Measurements from ENCODE around the gene OSER1. TPM values are rescaled to one million over a fixed set of nuclear protein-coding genes. Genes with fewer than 3 reads are reported as not detected.
"Not testable (repeated sequence)": the region's sequence is repeated elsewhere in the genome, so short reads cannot be mapped to it uniquely, and the experiment has no call there.

Gene OSER1
- total RNA-seq, 1 donor from 2014 or later, result 11.8 TPM

DNA sequence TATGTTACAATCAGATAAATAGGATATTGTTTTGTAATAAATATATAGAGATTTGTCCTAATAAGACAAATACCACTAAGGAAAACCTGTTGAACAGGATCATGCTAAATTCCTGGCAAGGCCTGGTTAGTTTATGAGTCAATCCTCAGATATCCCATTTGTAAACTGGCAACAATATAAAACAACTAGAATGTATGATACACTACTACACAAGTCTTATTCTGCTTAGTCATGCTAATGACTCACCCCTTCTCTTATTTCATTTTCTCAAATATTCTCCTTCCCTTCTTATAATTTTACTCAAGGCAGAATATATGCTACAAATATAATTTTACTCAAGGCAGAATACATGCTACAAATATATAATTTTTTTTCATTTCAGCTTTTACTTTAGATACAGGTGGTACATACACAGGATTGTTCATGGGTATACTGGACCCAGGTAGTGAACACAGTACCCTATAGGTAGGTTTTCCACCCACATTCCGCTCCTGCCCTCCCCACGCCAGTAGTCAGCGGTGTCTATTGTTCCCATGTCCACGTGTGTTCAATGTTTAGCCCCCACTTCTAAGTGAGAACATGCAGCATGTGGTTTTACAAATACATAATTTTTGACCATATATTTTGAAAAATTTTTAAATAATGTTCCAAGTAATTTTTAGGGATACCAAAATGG lies 6.3 kb downstream of the OSER1 start:
- no peak for DNase-seq (ENCODE audit: low spot score)
- no peak for ATAC-seq

DNA sequence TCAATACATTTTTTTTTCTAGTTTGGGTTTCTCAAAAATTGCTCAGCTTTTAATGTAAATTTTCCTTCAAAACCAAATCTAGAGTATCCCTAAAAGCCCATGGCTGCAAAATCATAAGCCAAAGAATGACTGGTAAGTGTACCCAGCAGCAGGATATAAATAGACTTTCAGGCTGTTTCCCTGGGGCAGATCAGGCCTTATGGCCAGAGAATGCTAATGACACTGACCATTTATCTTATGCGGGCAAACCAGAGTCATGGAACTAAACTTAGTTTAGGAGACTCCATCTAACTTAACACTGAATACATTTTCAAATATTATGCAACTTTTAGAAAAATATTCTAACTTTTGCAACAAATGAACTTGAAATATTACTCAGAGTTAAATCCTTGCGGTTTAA lies 7.4 kb downstream of the OSER1 start:
- DNase-seq (ENCODE audit: low spot score), result no peak
- ATAC-seq, result no peak

DNA sequence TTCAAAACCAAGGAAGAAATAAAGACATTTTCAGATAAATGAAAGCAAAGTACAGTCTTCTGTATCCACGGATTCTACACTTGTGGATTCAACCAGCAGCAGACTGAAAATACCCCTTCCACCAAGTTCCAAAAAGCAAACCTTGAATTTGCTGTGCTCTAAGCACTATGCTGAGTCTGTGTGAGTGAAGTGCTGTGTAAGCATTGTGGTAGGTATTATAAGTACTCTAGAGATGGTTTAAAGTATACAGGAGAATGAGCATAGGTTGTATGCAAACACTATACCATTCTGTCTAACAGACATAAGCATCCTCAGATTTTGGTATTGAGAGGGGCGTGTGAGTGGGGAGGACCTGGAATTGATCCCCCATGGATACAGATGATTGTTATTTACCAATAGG lies 9.6 kb downstream of the OSER1 start:
- no peak for DNase-seq (ENCODE audit: low spot score)
- ATAC-seq, result no peak

DNA sequence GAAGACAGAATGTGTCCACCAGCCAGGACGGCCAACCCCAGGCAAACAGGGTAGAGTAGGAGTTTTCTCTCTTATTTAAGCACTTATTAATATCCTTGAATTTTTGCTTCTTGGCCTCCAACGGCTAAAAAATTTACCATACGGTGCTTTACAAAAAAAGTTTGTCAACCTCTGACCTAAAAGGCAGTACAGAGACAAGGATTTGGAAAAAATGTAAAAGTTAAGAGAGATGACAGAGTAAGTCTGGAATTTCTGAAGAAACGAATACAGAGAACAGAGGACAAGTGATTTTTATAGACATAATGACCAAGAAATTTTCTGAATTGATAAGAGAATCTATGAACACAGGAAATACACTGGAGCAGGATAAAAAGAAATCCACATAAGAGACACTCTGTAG lies 10.2 kb downstream of the OSER1 start:
- ATAC-seq, result no peak

DNA sequence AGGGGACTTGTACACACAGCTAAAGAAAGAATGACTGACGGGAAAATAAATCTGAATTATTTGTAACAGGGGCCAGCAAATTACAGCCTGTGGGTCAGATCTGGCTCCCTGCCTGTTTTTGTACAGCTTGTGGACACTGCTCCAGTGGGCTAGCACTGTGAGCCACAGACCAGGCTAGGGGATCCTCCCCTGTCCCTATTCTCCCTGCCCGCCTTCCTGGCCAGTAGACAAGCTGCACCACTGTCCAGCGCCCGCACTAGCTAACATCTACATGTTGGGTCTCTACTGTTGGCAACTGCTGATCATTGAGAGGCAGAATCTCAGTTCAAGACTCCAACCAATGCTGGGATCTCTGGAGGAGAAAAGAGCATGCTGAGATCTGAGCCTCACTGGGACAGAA lies 10.7 kb downstream of the OSER1 start:
- ATAC-seq, result no peak
- DNase-seq (ENCODE audit: low spot score), result no peak

More for the DNA sequence above, 10.2 kb downstream of the OSER1 start:
- no peak for DNase-seq (ENCODE audit: low spot score)

DNA sequence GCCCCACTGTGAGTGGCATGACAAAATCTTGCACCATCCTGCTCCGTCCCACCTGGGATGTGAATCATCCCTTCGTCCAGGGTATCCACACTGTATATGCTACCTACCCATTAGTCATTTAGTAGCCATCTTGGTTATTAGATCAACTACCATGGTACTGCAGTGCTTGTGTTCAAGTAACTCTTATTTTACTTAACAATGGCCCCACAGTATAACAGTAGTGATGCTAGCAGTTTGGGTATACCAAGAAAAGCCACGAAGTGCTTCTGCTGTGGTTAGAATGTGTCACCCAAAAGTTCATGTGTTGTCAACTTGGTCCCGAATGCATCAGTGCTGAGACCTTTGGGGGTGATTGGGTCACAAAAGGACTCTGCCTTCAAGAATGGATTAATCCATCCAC lies 11.7 kb downstream of the OSER1 start:
- ATAC-seq, result no peak
- no peak for DNase-seq (ENCODE audit: low spot score)

DNA sequence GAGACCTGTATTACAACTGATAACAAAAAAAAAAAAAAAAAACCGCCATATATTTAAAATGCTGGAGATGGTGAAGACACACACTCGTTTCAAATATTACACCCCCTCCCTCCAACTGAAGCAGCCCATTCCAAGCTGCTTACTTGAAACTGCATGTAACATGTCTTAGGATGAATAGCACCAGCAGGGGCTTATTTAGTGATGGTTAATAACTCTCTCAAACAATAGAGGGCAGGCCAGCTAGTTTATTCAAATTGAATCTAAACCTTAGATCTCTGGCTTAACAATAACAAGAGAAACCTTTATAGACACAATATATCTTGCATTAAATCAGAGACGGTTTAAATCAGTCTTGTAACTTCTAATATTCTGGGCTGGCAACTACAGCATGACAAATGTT lies 14.3 kb downstream of the OSER1 start:
- ATAC-seq (no peak), DNase-seq (ENCODE audit: low spot score) (no peak)

DNA sequence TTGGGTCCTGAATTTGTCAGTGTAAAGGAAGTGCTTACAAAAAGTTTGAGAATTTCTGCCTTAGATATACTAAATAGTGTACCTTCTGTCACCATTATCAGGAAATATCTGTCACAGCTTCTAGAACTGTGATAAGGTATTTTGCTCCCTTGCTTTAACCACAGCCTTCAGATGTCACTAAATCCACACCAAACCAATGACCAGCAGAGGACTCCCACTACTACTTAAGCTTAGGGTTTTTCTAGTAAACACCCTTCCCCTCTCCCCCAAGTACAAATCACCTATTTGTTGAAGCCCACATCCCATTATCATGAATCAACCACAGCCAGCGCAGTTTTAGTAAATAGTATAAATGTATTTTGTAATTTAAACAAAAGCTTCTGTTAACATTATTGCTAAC lies 15.0 kb downstream of the OSER1 start:
- DNase-seq (ENCODE audit: low spot score) (no peak), ATAC-seq (no peak)

DNA sequence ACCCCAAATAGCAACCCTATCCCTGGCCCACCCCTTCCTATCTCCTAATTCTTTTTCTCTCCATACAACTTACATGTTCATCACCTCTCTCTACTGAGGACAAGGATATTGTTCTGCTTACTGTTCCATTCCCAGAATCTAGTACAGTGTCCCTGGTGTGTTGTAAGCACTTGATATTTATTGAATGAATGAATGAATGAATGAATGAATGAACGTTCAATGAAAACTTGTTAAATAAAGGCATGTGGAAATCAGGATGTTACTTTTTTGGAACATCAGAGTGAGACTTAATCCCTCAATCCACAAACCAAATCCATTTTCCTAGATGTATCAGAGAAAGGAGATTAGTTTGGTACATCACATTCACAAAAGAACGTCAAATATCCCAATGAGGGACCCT lies 16.8 kb downstream of the OSER1 start:
- no peak for DNase-seq (ENCODE audit: low spot score)
- ATAC-seq, result no peak

DNA sequence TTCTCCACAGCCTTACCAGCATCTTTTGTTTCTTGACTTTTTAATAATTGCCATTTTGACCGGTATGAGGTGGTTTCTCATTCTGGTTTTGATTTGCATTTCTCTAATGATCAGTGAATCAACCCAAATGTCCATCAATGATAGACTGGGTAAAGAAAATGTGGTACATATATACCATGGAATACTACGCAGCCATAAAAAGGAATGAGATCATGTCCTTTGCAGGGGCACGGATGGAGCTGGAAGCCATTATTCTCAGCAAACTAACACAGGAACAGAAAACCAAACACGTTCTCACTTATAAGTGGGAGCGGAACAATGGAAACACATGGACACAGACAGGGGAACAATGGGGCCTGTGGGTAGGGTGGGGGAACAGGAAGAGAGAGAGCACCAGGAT lies 18.9 kb downstream of the OSER1 start:
- DNase-seq (ENCODE audit: low spot score); ATAC-seq: not testable (repeated sequence)

DNA sequence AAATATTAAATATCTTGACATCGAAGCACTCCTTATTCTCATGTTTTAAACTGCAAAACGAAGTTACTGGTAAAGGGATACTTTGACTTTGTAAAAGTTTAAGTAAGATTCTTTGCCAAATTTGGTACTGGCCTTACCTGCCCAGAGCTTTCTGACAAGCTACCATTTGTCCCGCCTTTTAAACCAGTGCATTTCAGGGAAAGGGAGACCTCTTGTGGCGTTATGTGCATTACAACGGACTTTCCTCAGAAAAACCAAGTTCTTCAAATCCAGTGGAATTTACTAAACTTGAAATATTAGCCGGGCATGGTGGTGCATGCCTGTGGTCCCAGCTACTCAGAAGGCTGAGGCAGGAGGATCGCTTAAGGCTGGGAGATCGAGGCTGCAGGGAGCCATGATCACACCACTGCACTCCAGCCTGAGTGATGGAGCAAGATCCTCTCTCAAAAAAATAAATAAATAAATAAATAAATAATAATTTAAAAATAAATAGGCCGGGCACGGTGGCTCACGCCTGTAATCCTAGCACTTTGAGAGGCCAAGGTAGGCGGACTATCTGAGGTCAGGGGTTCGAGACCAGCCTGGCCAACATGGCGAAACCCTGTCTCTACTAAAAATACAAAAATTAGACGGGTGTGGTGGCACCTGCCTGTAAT lies 20.2 kb downstream of the OSER1 start:
- DNase-seq (ENCODE audit: low spot score) (peak; percentile 52), ATAC-seq (peak; percentile 92)

DNA sequence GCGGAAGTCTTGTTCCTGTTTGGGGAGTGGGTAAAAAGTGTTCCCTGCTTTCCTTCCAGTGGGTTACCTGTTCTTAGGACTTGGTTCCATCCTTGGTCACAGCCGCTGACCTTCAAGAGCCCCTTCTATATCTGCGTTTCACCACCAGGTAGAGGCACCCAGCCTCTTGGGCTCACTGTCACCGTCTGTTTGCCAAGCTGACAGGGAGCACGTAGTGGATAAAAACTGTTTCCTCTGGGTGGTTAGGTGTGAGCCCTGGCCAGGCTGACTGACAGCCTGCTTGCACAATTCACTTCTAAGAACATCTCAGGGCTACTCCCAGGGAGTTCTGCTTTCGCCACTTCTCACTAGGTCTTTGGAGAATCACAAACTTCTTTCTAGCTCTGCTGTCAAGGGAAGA lies 21.8 kb downstream of the OSER1 start:
- ATAC-seq (no peak), DNase-seq (ENCODE audit: low spot score) (no peak)

DNA sequence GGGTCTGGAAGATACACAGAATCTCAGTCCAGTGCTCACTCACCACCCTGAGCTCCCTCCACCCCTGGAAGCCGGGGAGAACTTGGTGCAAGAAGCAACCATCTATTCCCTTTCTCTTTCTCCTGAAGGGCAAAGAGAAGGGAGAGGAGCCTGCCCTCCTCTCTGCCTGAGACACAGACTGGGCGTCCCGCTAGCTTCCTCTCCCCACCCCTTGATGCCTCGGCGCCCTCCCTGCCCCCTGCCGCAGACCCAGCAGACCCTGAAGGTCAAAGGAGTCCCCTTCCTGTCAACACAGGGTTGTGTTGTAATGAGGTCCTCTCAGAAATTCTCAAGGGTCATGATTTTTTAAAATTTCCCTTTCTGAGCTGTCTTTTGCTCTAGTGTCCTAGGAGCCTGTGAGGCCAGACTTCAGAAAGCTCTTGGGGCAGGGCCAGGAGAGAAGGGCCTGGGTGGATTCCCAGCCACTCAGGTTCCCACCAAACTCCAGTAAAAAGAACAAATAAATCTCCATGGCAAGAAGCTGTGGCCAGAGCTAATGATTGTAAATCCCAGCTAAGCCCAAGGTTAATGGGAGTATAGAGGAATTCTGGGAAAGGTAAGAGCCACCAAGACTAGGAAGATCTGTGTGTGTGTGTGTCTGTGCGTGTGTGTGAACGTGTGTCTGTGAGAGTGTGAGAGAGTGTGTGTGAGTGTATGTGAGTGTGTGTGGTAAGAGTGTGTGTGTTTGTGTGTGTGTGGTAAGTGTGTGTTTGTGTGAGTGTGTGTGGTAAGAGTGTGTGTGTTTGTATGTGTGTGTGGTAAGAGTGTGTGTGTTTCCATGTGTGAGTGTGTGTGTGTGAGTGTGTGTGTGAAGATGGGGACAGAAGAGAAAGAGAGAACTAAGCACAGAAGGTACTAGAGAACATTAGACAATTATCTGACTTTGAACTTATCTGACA lies 22.5 kb downstream of the OSER1 start:
- DNase-seq (ENCODE audit: low spot score) (no peak), ATAC-seq (no peak)

DNA sequence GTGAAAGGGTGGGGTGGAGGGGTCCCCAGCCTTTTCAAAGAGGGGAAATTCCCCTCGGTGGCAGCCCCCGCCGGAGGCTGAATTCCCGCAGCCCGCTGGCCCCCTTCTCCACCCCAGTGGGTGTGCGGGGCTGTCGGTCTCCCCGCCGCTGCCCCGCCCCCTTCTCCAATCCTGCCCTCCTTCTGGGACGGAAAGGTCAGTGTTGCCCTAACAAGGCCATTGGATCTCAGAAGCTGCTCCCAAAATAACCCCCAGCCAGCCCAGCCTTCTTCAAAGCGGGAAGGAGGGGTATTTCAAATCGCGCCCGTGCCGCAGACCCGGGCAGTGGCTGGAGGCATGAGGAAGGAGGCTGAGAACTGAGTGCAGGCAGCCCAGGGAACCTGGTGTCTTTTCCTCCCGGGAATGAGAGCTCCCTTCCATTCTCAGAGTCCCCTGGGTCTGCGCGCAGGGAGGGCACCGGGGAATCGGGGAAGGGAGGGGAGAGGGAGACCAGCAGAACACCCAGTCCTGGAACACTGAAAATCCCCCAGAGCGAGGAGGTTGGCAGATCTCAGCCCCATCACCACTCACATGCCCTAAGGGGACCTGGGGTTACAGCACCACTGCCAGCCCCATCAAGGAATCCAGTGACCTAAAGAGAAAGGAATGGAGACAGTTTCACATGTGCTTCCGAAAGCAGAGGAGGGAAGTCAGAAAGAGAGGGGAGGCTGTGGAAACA lies 23.4 kb downstream of the OSER1 start, which contains the start of gene JPH2:
Gene JPH2, minus strand, starts transcription at position 135 of the 718 bp plus-strand sequence. CDS start 483 bp downstream, outside the sequence.
- ATAC-seq, result no peak
- DNase-seq (ENCODE audit: low spot score), result no peak

DNA sequence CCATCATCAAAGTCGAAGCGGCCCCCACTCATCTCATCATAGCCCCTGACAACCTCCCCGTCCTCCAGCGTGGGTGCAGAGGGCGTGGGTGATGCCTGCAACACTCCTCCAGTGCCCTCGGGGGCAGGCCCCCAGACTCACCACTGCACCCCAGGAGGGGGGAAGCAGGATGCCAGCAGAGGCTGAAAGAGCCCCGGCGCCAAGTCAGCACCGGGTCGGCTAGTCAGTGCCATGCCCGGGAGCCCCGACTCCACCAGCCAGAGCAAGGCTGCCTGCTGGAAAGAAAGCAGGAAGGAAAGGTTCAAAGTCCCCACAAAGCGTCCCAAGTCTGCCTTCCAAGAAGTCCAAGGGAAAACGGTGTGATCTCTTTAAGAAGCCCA lies 23.9 kb downstream of the OSER1 start:
- no peak for ATAC-seq
- no peak for DNase-seq (ENCODE audit: low spot score)

DNA sequence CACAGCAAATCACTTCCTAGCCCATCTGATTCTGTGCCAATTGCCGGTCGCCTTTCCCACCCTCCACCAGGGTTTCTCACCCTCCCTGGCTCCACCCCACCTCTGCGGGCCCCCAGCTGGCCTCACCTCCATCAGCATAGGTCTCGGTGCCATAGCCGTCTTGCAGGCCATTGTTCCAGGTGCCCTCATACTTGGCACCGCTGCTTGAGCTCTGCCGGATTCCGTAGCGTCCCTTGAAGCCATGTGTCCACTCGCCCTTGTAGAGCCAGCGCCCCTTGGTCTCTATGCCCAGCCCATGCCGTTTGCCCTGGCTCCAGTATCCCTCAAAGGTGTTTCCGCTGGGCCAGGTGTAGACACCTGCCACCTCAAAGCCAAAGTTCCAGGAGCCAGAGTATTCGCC lies 24.4 kb downstream of the OSER1 start:
- DNase-seq (ENCODE audit: low spot score) (no peak), ATAC-seq (no peak)

DNA sequence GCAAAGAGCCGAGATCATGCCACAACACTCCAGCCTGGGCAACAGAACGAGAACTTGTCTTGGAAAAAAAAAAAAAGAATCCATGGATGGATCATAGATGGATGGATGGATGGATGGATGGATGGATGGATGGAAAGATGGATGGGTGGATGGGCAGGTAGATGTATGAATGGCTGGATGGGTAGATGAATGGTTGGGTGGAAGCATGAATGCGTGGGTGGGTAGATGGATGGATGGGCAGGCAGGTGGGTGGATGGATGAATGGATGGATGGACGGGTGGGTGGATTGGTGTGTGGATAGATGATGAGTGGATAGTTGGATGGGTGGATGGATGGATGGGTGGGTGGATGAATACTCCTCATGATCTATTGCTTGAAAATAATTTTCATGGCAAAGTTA lies 25.0 kb downstream of the OSER1 start:
- no peak for ATAC-seq
- no peak for DNase-seq (ENCODE audit: low spot score)

DNA sequence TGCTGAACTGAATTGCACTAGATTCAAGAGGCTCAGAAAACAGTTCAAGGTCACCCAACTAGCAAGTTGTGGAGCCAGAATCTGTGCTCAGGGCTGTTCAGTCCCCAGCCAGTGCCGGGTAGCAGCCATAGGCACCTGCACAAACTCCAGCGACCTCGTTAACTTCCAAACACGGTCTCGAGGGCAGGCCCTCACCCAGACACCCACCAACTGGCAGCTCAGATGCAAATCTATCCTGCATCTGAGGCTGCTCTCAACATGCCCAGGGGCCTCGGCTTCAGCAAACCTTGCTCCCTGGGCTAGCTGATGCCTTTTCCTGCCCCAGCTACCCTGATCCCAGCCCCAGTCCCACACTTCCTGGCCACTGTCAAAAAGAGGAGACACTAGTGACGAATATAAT lies 27.3 kb downstream of the OSER1 start:
- no peak for ATAC-seq

DNA sequence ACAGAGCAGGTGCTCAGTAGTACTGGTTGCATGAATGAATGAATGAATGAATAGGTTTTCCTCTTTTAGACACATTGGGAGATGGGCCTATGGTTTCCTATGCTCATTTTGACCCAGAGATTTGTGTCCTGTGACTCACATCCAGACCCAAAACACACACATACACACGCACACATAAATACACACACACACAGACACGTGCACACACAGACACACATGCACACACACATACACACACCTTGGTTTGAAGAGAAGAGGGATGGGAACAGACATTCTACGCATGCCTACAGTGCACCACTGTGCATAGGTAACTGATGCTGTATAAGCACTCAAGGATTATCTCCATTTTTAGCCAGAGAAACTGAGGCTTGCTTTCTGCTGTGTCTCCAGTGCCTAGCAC lies 27.7 kb downstream of the OSER1 start:
- DNase-seq (ENCODE audit: low spot score) (no peak), ATAC-seq (no peak)

More for the DNA sequence above, 27.3 kb downstream of the OSER1 start:
- no peak for DNase-seq (ENCODE audit: low spot score)

DNA sequence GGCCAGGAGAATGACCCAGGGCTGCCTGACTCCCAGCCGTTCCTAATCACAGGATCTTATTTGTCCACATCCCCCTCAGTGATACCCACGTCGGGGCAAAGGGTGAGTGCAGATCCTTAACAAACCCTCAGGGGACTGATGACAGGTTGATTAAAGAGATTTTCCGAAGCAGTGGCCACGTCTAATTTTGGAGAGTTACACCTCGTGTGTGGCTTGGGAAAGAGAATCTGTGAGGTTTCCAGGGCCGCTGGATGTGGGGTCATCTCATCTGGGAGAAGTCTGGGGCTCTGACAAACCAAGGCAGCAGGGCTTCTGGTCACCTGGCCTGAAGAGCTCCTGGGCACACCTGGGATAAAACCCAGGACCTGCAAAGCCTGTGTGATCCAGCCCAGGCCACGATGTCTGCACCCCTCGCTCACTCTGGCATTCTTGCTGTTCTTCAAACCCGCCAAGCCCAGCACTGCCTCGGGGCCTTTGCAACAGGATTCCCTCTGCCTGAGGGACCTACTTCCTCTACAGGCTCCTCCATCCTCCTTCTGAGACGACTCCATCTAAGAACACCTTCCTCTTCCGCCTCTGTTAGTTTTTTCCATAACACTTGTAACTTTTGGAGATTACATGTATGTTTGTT lies 28.3 kb downstream of the OSER1 start:
- ATAC-seq (no peak), DNase-seq (ENCODE audit: low spot score) (no peak)

DNA sequence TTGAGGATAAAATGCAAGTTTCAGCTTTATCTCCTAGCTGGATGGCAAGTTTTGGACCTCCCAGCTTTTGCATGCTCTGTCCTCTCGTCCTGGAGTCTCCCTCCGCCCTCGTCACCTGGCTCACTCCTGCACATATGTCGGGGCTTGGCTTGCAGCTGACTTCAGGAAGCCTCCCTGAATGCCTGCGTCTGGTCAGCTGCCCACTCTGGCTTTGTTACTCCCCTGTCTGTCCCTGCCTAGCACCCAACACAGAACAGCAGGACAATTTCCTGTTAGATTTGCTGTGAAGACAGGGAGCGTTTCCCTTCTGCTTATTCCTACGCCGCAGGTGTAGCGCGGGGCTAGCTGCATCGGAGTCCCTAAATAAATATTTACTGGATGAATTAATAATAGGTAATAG lies 29.0 kb downstream of the OSER1 start:
- no peak for ATAC-seq
- no peak for DNase-seq (ENCODE audit: low spot score)

Data from left lobe of liver (tissue), 2 donors.